DMS 273 treated with DMSO at 0.1 percent for 48 hours (cell line): ENCODE results near the gene RABAC1.
A peak's percentile ranks its signal among the peaks of the same experiment; 100 is the strongest.
"Not testable (repeated sequence)": the region's sequence is repeated elsewhere in the genome, so short reads cannot be mapped to it uniquely, and the experiment has no call there.

Source experiments
- DNase-seq: peaks from one replicate; lab custom pipeline; 2025; lab: John Stamatoyannopoulos, UW

RABAC1 gene

DNA sequence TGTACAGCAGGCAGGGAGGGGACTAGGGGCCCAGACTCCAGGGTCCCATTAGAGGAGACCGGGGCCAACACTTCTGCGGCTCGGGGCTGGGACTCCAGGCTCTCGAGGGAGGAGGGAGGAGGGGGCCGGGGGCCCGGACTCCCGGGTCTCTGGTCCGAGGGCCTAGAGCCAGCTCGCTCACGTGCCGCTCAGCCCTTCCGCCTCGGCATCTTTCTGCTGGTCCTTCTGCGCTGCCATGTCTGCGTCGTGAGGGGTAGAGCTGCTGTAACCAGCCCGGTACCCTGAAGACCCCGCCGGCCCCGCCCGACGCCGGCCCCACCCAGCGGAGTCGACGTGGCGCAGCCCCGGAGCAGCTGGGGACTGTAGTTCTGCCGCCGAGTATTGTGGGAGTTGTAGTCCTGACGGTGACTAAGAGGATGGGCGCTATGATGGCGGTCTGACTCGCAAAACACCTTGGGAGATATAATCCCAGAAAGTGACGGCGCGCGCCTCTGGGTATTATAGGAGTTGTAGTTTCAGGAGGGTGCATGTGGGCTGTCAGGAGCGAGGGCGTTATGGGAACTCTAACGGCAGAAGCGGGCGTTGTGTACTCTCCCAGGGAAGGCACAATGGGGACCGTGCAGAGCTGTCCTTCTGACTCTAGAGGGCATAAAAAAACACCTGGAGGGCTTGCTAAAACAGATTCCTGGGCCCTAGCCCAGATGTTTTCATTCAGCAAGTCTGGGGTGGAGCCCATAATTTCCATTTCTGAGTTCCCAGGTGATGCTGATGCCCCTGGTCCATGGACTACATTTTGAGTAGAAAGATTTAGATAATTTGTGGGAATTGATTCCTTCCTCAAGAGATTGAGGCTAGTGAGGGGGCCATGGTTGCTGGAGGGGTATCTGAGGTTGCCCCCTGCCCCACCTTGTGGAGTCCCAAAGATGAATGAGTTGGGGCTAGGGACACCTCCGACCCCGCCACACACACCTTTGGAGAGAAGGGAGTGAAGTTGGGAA lies at the start of gene RABAC1:
TSS of gene RABAC1 (minus strand) at position 266 of the 998 bp plus-strand sequence. CDS start at position 237, 29 bp downstream.
- peak; percentile 91 for DNase-seq

GRCh38 chr19:42006569-42006968 lies 47.4 kb upstream of the RABAC1 start:
- DNase-seq, result no peak

- DNase-seq, result no peak
Observed at GRCh38 chr19:42005504-42005903, 46.4 kb upstream of the RABAC1 start.

DNA sequence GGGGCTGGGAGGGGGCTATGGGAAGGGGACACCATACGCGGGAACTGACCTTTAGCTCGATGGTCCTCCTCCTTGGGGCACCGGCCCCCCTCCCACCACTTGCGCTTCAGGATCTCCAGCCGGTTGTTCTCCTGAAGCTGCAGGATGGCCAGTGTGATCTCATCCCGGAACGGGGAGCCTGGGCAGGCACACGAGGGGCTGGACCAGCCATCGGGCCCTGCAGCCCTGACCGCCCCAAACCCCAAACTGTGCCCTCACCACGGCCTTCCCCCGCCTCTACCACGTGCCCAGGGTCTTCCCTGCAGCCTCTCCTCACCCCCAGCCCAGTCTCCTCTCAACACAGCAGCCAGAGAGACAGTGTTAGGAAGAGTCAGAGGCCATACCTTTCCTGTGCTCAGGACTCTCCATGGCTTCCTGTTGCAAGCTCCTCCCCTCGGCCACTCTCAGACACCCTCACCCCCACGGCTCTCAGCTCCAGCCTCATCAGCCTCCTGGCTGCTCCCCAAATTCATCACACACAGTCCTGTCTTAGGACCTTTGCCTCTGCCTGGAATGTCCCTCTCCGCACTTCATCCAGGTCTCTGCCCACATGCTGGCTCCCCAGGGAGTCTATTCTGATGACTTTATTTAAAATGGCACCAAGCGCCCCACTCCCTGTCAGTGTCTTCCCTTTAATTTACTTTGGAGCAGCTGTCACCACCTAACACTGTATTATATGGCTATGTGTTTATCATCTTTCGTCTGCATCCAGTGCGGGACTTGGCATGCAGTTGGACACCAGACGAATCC lies 44.6 kb upstream of the RABAC1 start:
- no peak for DNase-seq

DNA sequence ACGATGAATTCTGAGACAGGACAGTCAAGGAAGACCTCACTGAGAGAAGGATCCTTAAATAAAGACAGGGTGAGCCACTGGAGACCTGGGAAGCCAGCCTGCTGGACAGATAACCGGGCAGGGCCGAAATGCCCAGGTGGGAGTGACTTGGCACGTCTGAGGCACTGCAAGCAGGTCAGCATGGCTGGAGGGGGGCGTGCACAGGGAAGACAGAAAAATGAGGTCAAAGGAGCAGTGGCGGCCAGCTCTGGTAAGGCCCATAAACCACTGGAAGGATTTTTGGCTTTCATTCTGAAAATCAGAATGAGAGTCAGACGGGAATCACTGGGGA lies 40.7 kb upstream of the RABAC1 start:
- DNase-seq, result no peak

DNA sequence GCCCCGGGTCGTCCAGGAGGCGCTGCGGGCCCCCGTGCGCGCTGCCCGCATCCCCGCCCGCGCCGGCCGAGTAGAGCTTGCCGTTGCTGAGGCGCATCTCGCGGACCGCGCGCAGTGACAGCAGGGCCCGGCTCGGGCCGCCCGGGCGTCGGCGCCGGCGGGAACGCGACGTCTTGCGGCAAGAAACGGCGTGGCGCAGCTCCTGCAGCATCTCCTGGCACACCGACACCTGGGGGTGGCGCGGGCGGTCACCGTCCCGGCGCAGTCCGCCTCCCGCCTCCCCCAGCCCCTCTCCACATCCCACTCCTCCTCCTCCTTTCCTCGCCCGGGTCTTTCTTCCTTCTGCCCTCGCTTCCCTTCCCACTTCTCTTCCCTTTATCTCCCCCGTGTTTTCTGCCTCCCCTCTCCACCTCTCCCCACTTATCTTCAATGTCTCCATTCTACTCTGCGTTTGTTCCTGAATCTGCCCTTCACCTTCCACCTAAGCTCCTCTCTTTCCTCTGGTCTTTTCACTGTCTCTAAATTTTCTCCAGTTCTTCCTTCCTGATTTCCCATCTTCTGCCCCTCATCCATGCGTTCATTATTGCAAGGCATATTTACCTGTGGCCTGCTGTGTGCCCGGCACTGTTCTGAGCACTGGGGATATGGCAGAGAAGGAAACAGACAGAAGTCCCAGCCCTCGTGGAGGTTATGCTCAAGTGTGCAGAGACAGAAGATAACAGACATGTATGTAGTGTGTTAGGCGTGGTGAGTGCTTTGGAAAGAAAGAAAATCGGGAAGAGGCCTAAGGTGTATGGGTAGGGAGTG lies 40.2 kb upstream of the RABAC1 start:
- no peak for DNase-seq

DNA sequence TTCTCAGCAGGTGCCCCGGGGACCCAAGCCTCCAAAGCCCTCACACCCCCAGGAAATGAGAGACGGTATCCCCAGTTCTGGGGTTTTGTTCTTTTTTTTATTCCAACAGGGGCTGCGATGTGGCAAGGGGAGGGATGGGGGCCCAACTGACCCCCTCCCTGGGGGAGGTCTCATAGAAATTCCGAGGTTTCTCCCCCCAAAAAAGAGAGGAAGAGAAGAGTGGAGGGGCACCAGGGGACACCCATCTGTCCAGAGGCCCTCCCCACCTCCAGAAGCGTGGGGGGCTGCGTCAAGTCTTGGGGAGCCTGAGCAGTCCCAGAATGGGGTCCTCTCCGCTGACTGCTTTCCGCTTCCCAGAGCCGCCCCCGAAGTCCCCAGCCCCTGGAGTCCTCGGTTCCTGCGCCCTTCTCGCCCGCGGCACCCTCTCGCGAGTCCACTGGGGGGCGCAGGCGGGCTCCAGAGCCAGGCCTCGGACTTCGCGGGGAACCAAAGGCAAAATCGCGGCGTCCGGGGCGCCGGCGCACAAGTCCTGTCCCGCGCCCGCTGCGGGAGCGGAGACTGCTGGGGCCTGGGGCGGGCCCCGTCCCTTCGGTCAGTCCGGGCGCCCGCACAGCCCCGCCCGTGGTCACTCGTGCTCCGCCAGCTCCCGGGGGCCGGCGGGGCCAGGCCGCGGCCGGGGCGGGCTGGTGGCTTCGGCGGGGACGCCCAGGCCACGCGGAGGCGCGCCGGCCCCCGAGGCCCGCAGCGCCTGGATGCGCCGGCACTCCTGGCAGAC lies 39.3 kb upstream of the RABAC1 start:
- peak; percentile 19 for DNase-seq

DNA sequence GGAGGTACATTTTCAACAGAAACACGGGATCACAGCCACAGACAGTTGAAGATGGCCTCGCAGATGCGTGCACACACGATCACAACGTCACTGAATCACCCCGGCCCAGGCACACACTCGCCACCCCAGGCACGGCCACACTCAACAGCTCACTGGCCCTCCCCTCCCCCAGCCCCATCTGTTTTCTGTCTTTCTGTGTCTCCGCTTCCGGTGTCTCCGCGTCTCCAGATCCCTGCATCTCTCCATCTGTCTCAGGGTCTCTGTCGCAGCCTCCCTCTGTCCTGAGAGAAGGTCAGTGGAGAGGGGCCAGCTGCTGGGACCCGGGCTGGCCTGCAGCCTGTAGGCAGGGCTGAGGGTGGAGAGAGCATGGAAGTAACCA lies 38.7 kb upstream of the RABAC1 start:
- peak; percentile 71 for DNase-seq

DNA sequence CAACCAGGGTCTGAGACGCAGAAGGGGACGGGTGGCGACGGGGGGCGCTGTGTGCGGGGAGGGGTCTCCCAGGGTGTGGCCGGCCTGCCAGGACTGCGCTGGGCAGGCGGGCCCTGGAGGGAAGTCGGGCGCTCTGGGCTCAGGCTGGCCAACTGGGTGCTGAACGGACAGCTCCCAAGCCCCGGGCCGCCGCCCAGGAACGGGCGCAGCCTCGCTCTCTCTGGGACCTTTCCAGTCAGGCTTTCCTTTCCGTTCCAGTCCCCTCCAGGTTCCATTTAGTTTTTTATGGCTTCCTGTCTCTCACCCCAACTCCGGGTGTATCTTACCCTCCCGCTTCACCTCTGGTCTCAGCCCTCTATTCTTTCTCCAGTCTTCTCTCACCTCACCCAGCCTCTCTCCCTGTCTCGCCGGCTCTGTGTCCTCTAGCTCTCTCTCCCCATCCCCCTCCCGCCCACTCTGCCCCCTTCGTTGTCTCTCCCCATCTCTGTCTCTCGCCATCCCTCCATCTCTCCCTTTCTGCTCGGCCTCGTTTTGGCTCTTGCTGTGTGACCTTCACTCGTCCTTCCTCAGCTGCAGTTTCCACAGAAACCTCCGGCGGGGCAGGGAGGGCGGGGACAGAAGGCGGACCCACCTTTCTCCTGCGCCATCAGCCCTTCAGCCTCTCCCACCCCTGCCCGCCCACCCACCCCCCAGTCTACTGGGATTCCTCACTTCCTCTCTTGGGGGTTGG lies 38.2 kb upstream of the RABAC1 start:
- no peak for DNase-seq

- DNase-seq, result peak; percentile 14
Observed at GRCh38 chr19:41995959-41996797, 37.1 kb upstream of the RABAC1 start.

- DNase-seq, result no peak
Observed at GRCh38 chr19:41994994-41995958, 36.2 kb upstream of the RABAC1 start.

DNA sequence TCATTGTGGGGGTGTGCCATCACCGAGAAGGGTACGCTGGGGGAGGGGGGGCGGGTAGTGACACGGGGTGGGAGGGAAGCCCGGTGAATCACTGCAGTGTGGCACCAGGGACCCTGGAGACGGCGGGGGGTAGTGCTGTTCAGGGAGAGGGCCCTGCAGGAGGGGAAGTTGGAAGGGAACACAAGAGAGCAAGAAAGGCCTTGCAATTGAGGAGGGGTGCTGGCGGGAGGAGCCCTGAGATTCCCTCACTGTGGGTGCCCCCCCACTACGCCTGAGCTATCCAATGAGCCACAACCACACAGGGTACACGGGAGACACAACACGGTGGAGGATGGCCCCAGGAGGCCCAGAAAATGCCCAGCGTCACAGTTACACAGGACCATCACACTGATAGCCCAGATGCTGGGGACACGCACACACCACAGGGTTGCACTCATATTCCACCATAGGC lies 35.4 kb upstream of the RABAC1 start:
- no peak for DNase-seq

GRCh38 chr19:41993612-41994483 lies 34.7 kb upstream of the RABAC1 start, which contains the start of gene ATP1A3:
ATP1A3 (minus strand) TSS chr19:41994230; CDS start chr19:41994076, 154 bp downstream.
- peak; percentile 36 for DNase-seq

GRCh38 chr19:41991925-41992569 lies 32.9 kb upstream of the RABAC1 start:
- DNase-seq, result not testable (repeated sequence)

GRCh38 chr19:41991025-41991424 lies 31.9 kb upstream of the RABAC1 start:
- no peak for DNase-seq

GRCh38 chr19:41990615-41991014 lies 31.5 kb upstream of the RABAC1 start:
- no peak for DNase-seq

- no peak for DNase-seq
Observed at GRCh38 chr19:41990028-41990427, 30.9 kb upstream of the RABAC1 start.
